NCI-H345 treated with DMSO at 0.1 percent for 48 hours (cell line): ENCODE measurements around the gene RANBP10.
"Not testable (repeated sequence)": the region's sequence is repeated elsewhere in the genome, so short reads cannot be mapped to it uniquely, and the experiment has no call there.

ENCODE experiments used
- DNase-seq: peaks from one replicate; lab custom pipeline; 2025; ENCODE audit not compliant: unreplicated experiment; lab: John Stamatoyannopoulos, UW

Gene RANBP10

GRCh38 chr16:67719048-67719777 is 87.1 kb downstream of the RANBP10 start, which contains the start of gene GFOD2:
GFOD2 (minus strand) TSS chr16:67719316; CDS start chr16:67685715, 33,601 bp downstream.
- peak; percentile 80 for DNase-seq

GRCh38 chr16:67718668-67719047 is 87.7 kb downstream of the RANBP10 start:
- no peak for DNase-seq

- DNase-seq = no peak
Measured at GRCh38 chr16:67716097-67716496, 90.3 kb downstream of the RANBP10 start.

GRCh38 chr16:67714522-67714921 is 91.8 kb downstream of the RANBP10 start:
- no peak for DNase-seq

- DNase-seq = no peak
Measured at GRCh38 chr16:67713647-67714273, 92.6 kb downstream of the RANBP10 start.

GRCh38 chr16:67710607-67711006 is 95.8 kb downstream of the RANBP10 start:
- DNase-seq = no peak

GRCh38 chr16:67709050-67709449 is 97.3 kb downstream of the RANBP10 start:
- no peak for DNase-seq

GRCh38 chr16:67708368-67708771 is 98.0 kb downstream of the RANBP10 start:
- DNase-seq = no peak

GRCh38 chr16:67707790-67708189 is 98.6 kb downstream of the RANBP10 start:
- DNase-seq = no peak

- no peak for DNase-seq
Measured at GRCh38 chr16:67707210-67707609, 99.2 kb downstream of the RANBP10 start.

- DNase-seq = no peak
Measured at GRCh38 chr16:67704110-67704509, 102.2 kb downstream of the RANBP10 start.

- DNase-seq = no peak
Measured at GRCh38 chr16:67703626-67704025, 102.7 kb downstream of the RANBP10 start.

GRCh38 chr16:67702130-67702529 is 104.2 kb downstream of the RANBP10 start:
- no peak for DNase-seq

GRCh38 chr16:67701420-67701819 is 104.9 kb downstream of the RANBP10 start:
- DNase-seq = no peak

- DNase-seq = no peak
Measured at GRCh38 chr16:67699265-67699664, 107.1 kb downstream of the RANBP10 start.

GRCh38 chr16:67697422-67698185 is 108.8 kb downstream of the RANBP10 start:
- DNase-seq = no peak

- DNase-seq = no peak
Measured at GRCh38 chr16:67694611-67695010, 111.7 kb downstream of the RANBP10 start.

- not testable (repeated sequence) for DNase-seq
Measured at GRCh38 chr16:67693517-67694285, 112.7 kb downstream of the RANBP10 start.

GRCh38 chr16:67685388-67686112 is 120.8 kb downstream of the RANBP10 start:
- no peak for DNase-seq

GRCh38 chr16:67683767-67684166 is 122.6 kb downstream of the RANBP10 start:
- DNase-seq = no peak
